Tibial nerve (tissue), 3 donors: ENCODE results near the gene MAPKAP1.

ENCODE experiments used
- POLR2A ChIP-seq, 2 donors: fragments of 450-650 bp; IDR thresholded peaks; one replicate each; pipeline ENCODE4 v1.6.1; 2017; ENCODE audit warnings: antibody characterized with exemption in 2 of 2, mild to moderate bottlenecking in 2 of 2, moderate library complexity in 2 of 2
- TF ChIP-seq, protein P1 (sequence below), 5 experiments: fragments of 200-600 bp in 3 of 5; fragments of 450-650 bp in 2 of 5; sonication (generic) in 3 of 5; IDR thresholded peaks; one replicate each; pipeline ENCODE4 v1.5.1; 2016 to 2019; ENCODE audit warnings: antibody characterized with exemption in 5 of 5, mild to moderate bottlenecking in 3 of 5, moderate library complexity in 2 of 5

DNA sequence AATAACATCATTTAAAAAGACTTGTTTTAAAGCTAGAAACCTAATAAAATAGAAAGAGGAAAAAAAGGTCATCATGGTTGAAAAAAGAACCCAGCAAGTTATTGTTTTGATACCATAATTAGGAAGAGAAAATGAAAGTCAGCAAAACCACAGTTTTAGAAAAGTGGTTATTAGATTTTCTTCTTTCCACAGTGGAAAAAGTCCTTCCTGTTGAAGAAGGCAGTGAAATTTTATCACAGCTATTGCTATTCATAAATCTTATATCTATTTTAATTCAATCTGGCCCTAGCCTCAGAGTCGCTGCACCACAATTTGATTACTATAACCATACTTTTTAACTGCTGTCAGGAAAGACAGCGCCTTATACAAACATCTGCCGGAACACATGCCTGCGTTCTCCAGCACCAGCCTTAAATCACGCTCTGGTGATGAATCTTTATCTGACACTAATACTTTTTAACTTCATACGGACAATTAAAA lies 60.3 kb downstream of the MAPKAP1 start:
- TF ChIP-seq, protein P1, sequence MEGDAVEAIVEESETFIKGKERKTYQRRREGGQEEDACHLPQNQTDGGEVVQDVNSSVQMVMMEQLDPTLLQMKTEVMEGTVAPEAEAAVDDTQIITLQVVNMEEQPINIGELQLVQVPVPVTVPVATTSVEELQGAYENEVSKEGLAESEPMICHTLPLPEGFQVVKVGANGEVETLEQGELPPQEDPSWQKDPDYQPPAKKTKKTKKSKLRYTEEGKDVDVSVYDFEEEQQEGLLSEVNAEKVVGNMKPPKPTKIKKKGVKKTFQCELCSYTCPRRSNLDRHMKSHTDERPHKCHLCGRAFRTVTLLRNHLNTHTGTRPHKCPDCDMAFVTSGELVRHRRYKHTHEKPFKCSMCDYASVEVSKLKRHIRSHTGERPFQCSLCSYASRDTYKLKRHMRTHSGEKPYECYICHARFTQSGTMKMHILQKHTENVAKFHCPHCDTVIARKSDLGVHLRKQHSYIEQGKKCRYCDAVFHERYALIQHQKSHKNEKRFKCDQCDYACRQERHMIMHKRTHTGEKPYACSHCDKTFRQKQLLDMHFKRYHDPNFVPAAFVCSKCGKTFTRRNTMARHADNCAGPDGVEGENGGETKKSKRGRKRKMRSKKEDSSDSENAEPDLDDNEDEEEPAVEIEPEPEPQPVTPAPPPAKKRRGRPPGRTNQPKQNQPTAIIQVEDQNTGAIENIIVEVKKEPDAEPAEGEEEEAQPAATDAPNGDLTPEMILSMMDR (IDR thresholded peaks at IDR 0.05): no peak
- no peak for TF ChIP-seq POLR2A (IDR thresholded peaks at IDR 0.05)
